Measurements from ENCODE around the gene YTHDF2.

DNA sequence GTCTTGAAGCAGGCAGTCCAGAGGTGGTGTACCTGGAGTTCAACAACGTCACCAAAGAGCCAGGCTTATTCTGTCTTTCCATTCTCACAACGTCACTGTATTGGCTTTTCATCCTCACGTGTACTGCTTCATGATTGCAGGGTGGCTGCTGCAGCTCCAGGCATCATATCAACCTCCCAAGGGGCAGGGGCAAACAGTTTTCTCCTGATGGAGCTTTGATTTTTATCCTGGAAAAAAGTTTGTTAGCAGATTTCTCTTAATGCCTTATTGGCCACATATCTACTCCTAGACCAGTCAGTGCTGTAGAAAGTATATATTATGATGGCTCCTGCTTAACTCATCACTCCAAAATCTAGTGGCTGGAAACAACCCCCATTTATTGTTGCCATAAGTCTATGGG is 66.9 kb downstream of the YTHDF2 start:
- TF ChIP-seq, protein P1, sequence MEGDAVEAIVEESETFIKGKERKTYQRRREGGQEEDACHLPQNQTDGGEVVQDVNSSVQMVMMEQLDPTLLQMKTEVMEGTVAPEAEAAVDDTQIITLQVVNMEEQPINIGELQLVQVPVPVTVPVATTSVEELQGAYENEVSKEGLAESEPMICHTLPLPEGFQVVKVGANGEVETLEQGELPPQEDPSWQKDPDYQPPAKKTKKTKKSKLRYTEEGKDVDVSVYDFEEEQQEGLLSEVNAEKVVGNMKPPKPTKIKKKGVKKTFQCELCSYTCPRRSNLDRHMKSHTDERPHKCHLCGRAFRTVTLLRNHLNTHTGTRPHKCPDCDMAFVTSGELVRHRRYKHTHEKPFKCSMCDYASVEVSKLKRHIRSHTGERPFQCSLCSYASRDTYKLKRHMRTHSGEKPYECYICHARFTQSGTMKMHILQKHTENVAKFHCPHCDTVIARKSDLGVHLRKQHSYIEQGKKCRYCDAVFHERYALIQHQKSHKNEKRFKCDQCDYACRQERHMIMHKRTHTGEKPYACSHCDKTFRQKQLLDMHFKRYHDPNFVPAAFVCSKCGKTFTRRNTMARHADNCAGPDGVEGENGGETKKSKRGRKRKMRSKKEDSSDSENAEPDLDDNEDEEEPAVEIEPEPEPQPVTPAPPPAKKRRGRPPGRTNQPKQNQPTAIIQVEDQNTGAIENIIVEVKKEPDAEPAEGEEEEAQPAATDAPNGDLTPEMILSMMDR (IDR thresholded peaks at IDR 0.05) = no peak
- TF ChIP-seq POLR2A (IDR thresholded peaks at IDR 0.05) = no peak
